K562 (cell line): Measurements from ENCODE around the gene JPH4. TPM values are rescaled to one million over a fixed set of nuclear protein-coding genes. Genes with fewer than 3 reads are reported as not detected.

Experiments used
- ATAC-seq: fragments of 200-7000 bp; cut with Tn5 transposase; 3 replicates; pipeline ENCODE4 v1.9.1; 2020; ENCODE audit warnings: moderate library complexity
- BruUV-seq: library from RNA; stranded (reverse); fragments of 400-500 nt; replicated peaks from 2 replicates; lab custom pipeline; 2021; lab: Mats Ljungman, UMichigan
- CTCF ChIA-PET: fragments of 300-600 bp; formaldehyde crosslinking; extraction: SDS; loops from one replicate; lab custom pipeline; 2021; ENCODE audit warnings: low intra/inter-chr PET ratio; lab: Yijun Ruan, JAX
- POLR2A ChIA-PET: fragments of 300-600, 350-650 bp; sonication (Branson Sonifier 250); formaldehyde crosslinking; extraction: SDS; loops from one replicate; lab custom pipeline; 2021; ENCODE audit warnings: antibody characterized with exemption, inconsistent platforms; lab: Yijun Ruan, JAX
- DNase-seq, 4 experiments: peaks; one replicate each; pipeline versions ENCODE4 v3.0.0 to v3.0.0-alpha.2; 2011 to 2018; ENCODE audit warnings: low spot score in 3 of 4, mixed read lengths in 3 of 4; ENCODE audit errors: extremely low read depth in 1 of 4
- FAIRE-seq: peaks from 2 replicates; lab custom pipeline; 2011; peaks lifted over from hg19 to GRCh38; lab: Jason Lieb, UNC
- H2AFZ ChIP-seq: 2 replicates; pipeline ENCODE4 v1.6.0; 2011; ENCODE audit warnings: low read depth, low read length, control low read depth, inconsistent platforms
- H3K27ac ChIP-seq: fragments of 200-600 bp; 3 replicates; pipeline ENCODE4 v1.8.0; 2011; ENCODE audit warnings: low read depth, mild to moderate bottlenecking, control low read depth, inconsistent platforms, low read length, moderate library complexity, mixed read lengths; ENCODE audit errors: extremely low read depth
- H3K27me3 ChIP-seq, 2 experiments: fragments of 300-600 bp in 1 of 2; 2 replicates in 1 of 2; 3 replicates in 1 of 2; pipeline versions ENCODE4 v1.6.0 to v1.8.0; 2011; ENCODE audit warnings: inconsistent platforms in 2 of 2, low read length in 2 of 2, mild to moderate bottlenecking in 1 of 2, mixed read lengths in 1 of 2, moderate library complexity in 1 of 2; ENCODE audit not compliant: control insufficient read depth in 2 of 2, insufficient read depth in 2 of 2
- H3K36me3 ChIP-seq: fragments of 300-600 bp; 3 replicates; pipeline ENCODE4 v1.8.0; 2011; ENCODE audit warnings: mild to moderate bottlenecking, low read length, inconsistent platforms; ENCODE audit not compliant: control insufficient read depth, insufficient read depth
- H3K4me1 ChIP-seq, 2 experiments: fragments of 200-600 bp in 1 of 2; replicated peaks in 1 of 2; 2 replicates in 1 of 2; 3 replicates in 1 of 2; pipeline versions ENCODE4 v1.5.1 to v1.8.0; 2011; ENCODE audit warnings: inconsistent platforms in 2 of 2, low read length in 2 of 2, mild to moderate bottlenecking in 1 of 2, mixed read lengths in 1 of 2, moderate library complexity in 1 of 2; ENCODE audit not compliant: control insufficient read depth in 2 of 2, insufficient read depth in 2 of 2
- H3K4me2 ChIP-seq: 2 replicates; pipeline ENCODE4 v1.6.1; 2011; ENCODE audit warnings: low read length, control low read depth, inconsistent platforms, mixed read lengths; ENCODE audit not compliant: insufficient read depth
- H3K4me3 ChIP-seq: fragments of 200-600 bp; sonication (generic), shearing (Covaris generic); 2 replicates; pipeline ENCODE4 v1.5.1; 2016; ENCODE audit warnings: control low read depth, inconsistent platforms
- H3K79me2 ChIP-seq: fragments of 200-600 bp; 3 replicates; pipeline ENCODE4 v1.8.0; 2011; ENCODE audit warnings: low read length, inconsistent platforms; ENCODE audit not compliant: control insufficient read depth, insufficient read depth
- H3K9ac ChIP-seq, 2 experiments: 2 replicates each; pipeline versions ENCODE4 v1.6.0 to v1.6.1; 2011; ENCODE audit warnings: low read depth in 2 of 2, low read length in 2 of 2, control low read depth in 1 of 2, inconsistent platforms in 1 of 2, mild to moderate bottlenecking in 1 of 2, mixed read lengths in 1 of 2; ENCODE audit not compliant: insufficient read depth in 1 of 2
- H3K9me1 ChIP-seq: one replicate; pipeline ENCODE4 v1.6.0; 2011; ENCODE audit warnings: inconsistent platforms, mild to moderate bottlenecking, low read length, moderate library complexity; ENCODE audit not compliant: control insufficient read depth, insufficient read depth
- H3K9me3 ChIP-seq: replicated peaks from 2 replicates; pipeline ENCODE4 v1.5.1; 2011; ENCODE audit warnings: low read depth, low read length, inconsistent platforms; ENCODE audit not compliant: control insufficient read depth, insufficient read depth
- H4K20me1 ChIP-seq: replicated peaks from 2 replicates; pipeline ENCODE4 v1.6.1; 2011; ENCODE audit warnings: low read length, inconsistent platforms, mixed read lengths; ENCODE audit not compliant: control insufficient read depth, insufficient read depth
- CTCF ChIP-seq, 3 experiments: IDR thresholded peaks in 2 of 3; conservative IDR thresholded peaks in 1 of 3; 2 replicates each; pipeline ENCODE4 v1.5.1; 2011 to 2012; ENCODE audit warnings: low read length in 3 of 3, mild to moderate bottlenecking in 3 of 3, control low read depth in 2 of 3, improper control_type of control experiment in 1 of 3, inconsistent platforms in 1 of 3, low read depth in 1 of 3, mixed read lengths in 1 of 3, moderate library complexity in 1 of 3; ENCODE audit not compliant: insufficient read depth in 2 of 3
- ESRRA ChIP-seq: fragments of 450-650 bp; IDR thresholded peaks from 2 replicates; pipeline ENCODE4 v1.6.1; 2014; ENCODE audit warnings: low read depth, mild to moderate bottlenecking, moderate library complexity, borderline replicate concordance
- ETV5 ChIP-seq: sonication (generic); formaldehyde crosslinking; IDR thresholded peaks from 2 replicates; pipeline ENCODE4 v1.4.0; 2020; ENCODE audit warnings: low read depth, mild to moderate bottlenecking, missing genetic modification reagents
- PCBP1 ChIP-seq: fragments of 200-400 bp; formaldehyde crosslinking; IDR thresholded peaks from 2 replicates; pipeline ENCODE4 v1.6.1; 2018; ENCODE audit warnings: mild to moderate bottlenecking, low read depth, low read length; ENCODE audit not compliant: poor library complexity, severe bottlenecking
- RAD21 ChIP-seq, 2 experiments: fragments of 250-450 bp in 1 of 2; fragments of 450-650 bp in 1 of 2; sonication (Bioruptor Pico) in 1 of 2; formaldehyde crosslinking in 1 of 2; IDR thresholded peaks in 1 of 2; conservative IDR thresholded peaks in 1 of 2; 2 replicates each; pipeline versions ENCODE4 v1.4.0 to v1.8.0; 2020 to 2022; ENCODE audit warnings: mild to moderate bottlenecking in 2 of 2, moderate library complexity in 1 of 2
- ZNF561 ChIP-seq: fragments of 450-650 bp; formaldehyde crosslinking; conservative IDR thresholded peaks from 2 replicates; pipeline ENCODE4 v1.4.0; 2020; ENCODE audit warnings: mild to moderate bottlenecking, moderate library complexity
- WGBS: fragments of 100-300 bp; shearing (Covaris generic); methylation state at CpG from one replicate; pipeline ENCODE4 v1.1.6; 2016; ENCODE audit warnings: low coverage, mixed read lengths; ENCODE audit not compliant: insufficient coverage; ENCODE audit errors: missing lambda C conversion rate; 5-methylcytosine and 5-hydroxymethylcytosine counted together
- in situ Hi-C: fragments of 300-500 bp; cut with MboI; formaldehyde crosslinking; loops from 4 replicates; pipeline ENCODE4 v1.15.0; 2018; ENCODE audit warnings: inconsistent platforms, mixed read lengths
- intact Hi-C: fragments of 100-400 bp; cut with micrococcal nuclease; formaldehyde crosslinking; loops from 2 replicates; pipeline ENCODE4 v1.14.2; 2022
- polyA plus RNA-seq, 8 experiments: library from polyadenylated mRNA; depleted of rRNA in 4 of 8; stranded (reverse) in 5 of 8; unstranded in 3 of 8; fragments of >200 nt; fragmentation: Nextera tagmentation in 2 of 8; fragmentation: Illumina TruSeq in 1 of 8; extraction: Ambion mirVana in 2 of 8; extraction: Trizol in 1 of 8; gene quantifications; 2 replicates each; pipeline versions ENCODE4 v1.2.1 to v1.2.3, GENCODE V29; 2011 to 2014; ENCODE audit warnings: inconsistent platforms in 1 of 8, missing spikeins in 1 of 8
- total RNA-seq, 7 experiments: library from RNA; depleted of rRNA in 6 of 7; stranded (reverse); fragments of >200 nt in 6 of 7; fragmentation: Illumina TruSeq in 2 of 7; extraction: Trizol in 2 of 7; gene quantifications; 2 replicates each; pipeline versions ENCODE4 v1.2.1 to v1.2.3, GENCODE V29; 2011 to 2021; ENCODE audit warnings: low replicate concordance in 1 of 7

JPH4 gene
- total and polyA plus RNA-seq, 9 of the 15 experiments (the other 6 are each of a cell fraction or from before 2014, with no cell fraction given) = 0.04 to 0.13 (median 0.06) TPM; not detected in 5

DNA sequence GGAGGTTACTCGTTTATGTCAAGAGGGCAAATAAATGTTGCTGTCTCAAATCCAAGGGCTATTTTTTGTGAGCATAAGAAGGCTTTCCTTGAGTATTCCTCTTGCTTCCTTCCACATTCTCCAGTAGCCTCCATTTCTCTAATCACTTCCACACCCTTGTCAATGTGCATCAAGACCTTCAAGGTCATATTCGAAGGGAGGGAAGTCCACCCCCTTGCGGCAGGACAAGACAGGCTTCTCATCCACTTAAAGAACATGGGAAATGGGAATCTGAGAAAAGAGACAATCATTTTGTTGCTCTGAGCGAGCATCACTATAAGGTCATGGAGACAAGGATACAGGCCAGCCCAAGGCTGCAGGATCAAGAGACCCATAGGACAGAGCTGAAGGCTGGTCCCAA is 44.4 kb upstream of the JPH4 start:
- ATAC-seq = no peak
- no peak for DNase-seq
- H3K9me1 ChIP-seq = no peaks in the 10 kb centered on the region
- H3K79me2 ChIP-seq = no peaks in the 10 kb centered on the region
- TF ChIP-seq ZNF561 (CRISPR knock-in tag) = no peak
- no peak for TF ChIP-seq ETV5 (CRISPR knock-in tag)
- TF ChIP-seq CTCF (IDR thresholded peaks at IDR 0.05 in 2 of 3, conservative IDR thresholded peaks at IDR 0.05 in 1 of 3; ENCODE audit: insufficient read depth in 2 of 3, low read depth in 1 of 3, low read length in 3 of 3) = peak; percentile 13 to 41 (median 22); a peak in 4 of 6 replicates
- TF ChIP-seq PCBP1 = no peak
- TF ChIP-seq RAD21 (CRISPR knock-in tag; conservative IDR thresholded peaks at IDR 0.05 in 1 of 2, IDR thresholded peaks at IDR 0.05 in 1 of 2) = peak in 1 of 2 experiments; percentile 52; a peak in 2 of 4 replicates
- peak; percentile 95 for TF ChIP-seq ESRRA
- no peak overlapping the region for H3K9ac ChIP-seq
- intact Hi-C loops (loop anchor here (2.0 kb wide), 1 partner anchor 34 kb away; no protein-coding TSS in a partner anchor), in situ Hi-C loops (no loop called here)
- BruUV-seq = no TSS peak
- ChIA-PET CTCF (interaction anchor here (0.7 kb wide), 1 partner anchor 306 kb away, joined by 3 read pairs; no protein-coding TSS in a partner anchor), POLR2A (interaction anchor here (0.5 kb wide), 1 partner anchor 207 kb away, joined by 3 read pairs; no protein-coding TSS in a partner anchor)
- H3K4me1 ChIP-seq = peaks cover 0 to 2% of the 10 kb centered on the region in 2 experiments; a peak in 1 of 5 replicates
- H2AFZ ChIP-seq = no peak overlapping the region
- H3K4me2 ChIP-seq = no peak overlapping the region
- no peak overlapping the region for H3K4me3 ChIP-seq
- WGBS = 0% methylated on average over 4 of the region's 4 CpGs
- no peak overlapping the region for H3K27ac ChIP-seq
- H4K20me1 ChIP-seq = no peaks in the 10 kb centered on the region
- no peaks in the 10 kb centered on the region for H3K27me3 ChIP-seq
- H3K36me3 ChIP-seq = no peaks in the 10 kb centered on the region
- no peaks in the 10 kb centered on the region for H3K9me3 ChIP-seq
- peak; percentile 32 for FAIRE-seq
